Neural crest cell (in vitro differentiated cells): ENCODE measurements around the gene NTRK2. TPM values are rescaled to one million over a fixed set of nuclear protein-coding genes. Genes with fewer than 3 reads are reported as not detected.

Experiments
- DNase-seq: peaks from one replicate; pipeline ENCODE4 v3.0.0; 2021; ENCODE audit warnings: low read depth, mixed read lengths, low spot score
- H3K27ac Mint-ChIP-seq: one replicate; pipeline ENCODE4 v1.8.0; 2021; ENCODE audit warnings: mild to moderate bottlenecking, mixed read lengths; ENCODE audit not compliant: unreplicated experiment
- H3K27me3 Mint-ChIP-seq: 2 replicates; pipeline ENCODE4 v1.8.0; 2021; ENCODE audit warnings: low read depth, mild to moderate bottlenecking, mixed read lengths
- H3K36me3 Mint-ChIP-seq: 2 replicates; pipeline ENCODE4 v1.8.0; 2021; ENCODE audit warnings: low read depth, mild to moderate bottlenecking, mixed read lengths
- H3K4me1 Mint-ChIP-seq: 2 replicates; pipeline ENCODE4 v1.8.0; 2021; ENCODE audit warnings: mixed read lengths
- H3K4me3 Mint-ChIP-seq: one replicate; pipeline ENCODE4 v1.8.0; 2021; ENCODE audit warnings: mild to moderate bottlenecking, mixed read lengths
- H3K9me3 Mint-ChIP-seq: 2 replicates; pipeline ENCODE4 v1.8.0; 2021; ENCODE audit warnings: mixed read lengths
- total RNA-seq: library from RNA; stranded (reverse); gene quantifications from 2 replicates; pipeline ENCODE4 v1.2.1, GENCODE V29; 2021
- TF ChIP-seq, protein P1 (sequence below): fragments of 200-600 bp; sonication (generic); conservative IDR thresholded peaks from 2 replicates; pipeline ENCODE4 v1.5.0; 2021; ENCODE audit warnings: antibody characterized with exemption, mild to moderate bottlenecking

The NTRK2 gene
- total RNA-seq, 1 donor from 2014 or later = 20.6 TPM

DNA sequence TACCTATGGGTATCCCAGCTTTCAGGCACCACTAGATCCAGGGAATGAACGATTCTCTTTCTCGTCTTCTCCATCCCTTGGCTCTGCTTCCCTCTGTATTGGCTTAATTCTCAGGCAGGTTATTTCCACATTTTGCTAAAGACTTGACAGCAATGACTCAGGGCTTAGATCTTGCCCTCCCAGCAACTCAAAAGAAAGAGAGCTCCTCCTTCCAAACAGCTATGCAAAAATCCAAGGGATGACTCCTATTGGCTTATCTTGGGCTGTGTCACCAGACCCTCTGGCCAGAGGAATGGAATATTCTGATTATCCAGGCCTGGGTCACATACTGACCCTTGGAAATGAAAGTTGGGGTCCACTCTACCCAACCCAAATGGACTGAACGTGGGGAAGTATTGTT is 270.2 kb downstream of the NTRK2 start:
- H3K4me1 Mint-ChIP-seq = peaks cover 35% of the 10 kb centered on the region
- H3K9me3 Mint-ChIP-seq = peaks cover 2% of the 10 kb centered on the region
- no peak for DNase-seq
- no peaks in the 10 kb centered on the region for H3K27me3 Mint-ChIP-seq
- H3K36me3 Mint-ChIP-seq = no peaks in the 10 kb centered on the region
- TF ChIP-seq, protein P1, sequence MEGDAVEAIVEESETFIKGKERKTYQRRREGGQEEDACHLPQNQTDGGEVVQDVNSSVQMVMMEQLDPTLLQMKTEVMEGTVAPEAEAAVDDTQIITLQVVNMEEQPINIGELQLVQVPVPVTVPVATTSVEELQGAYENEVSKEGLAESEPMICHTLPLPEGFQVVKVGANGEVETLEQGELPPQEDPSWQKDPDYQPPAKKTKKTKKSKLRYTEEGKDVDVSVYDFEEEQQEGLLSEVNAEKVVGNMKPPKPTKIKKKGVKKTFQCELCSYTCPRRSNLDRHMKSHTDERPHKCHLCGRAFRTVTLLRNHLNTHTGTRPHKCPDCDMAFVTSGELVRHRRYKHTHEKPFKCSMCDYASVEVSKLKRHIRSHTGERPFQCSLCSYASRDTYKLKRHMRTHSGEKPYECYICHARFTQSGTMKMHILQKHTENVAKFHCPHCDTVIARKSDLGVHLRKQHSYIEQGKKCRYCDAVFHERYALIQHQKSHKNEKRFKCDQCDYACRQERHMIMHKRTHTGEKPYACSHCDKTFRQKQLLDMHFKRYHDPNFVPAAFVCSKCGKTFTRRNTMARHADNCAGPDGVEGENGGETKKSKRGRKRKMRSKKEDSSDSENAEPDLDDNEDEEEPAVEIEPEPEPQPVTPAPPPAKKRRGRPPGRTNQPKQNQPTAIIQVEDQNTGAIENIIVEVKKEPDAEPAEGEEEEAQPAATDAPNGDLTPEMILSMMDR = no peak
- H3K27ac Mint-ChIP-seq = peak overlapping the region; percentile 63
- H3K4me3 Mint-ChIP-seq = no peak overlapping the region

DNA sequence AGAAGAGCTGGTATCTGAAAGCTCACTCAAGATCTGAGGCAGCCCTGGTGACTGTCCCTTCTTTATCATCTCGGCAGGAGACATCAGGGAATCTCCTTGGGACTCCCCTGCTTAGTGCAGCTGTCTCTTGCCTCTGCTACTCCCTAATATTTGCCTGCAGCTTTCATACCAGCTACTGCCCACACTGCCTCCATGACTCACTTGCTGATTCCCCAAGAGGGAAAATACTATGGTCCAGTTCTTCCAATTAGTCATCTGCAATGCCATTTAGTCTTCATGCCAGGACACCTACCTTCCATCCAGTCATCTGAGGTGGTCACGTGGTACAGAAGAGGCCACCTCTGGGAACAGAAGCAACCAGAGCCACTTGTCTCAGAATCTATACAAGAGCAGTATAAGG is 270.8 kb downstream of the NTRK2 start:
- peaks cover 2% of the 10 kb centered on the region for H3K9me3 Mint-ChIP-seq
- peaks cover 36% of the 10 kb centered on the region for H3K4me1 Mint-ChIP-seq
- H3K27me3 Mint-ChIP-seq = no peaks in the 10 kb centered on the region
- H3K4me3 Mint-ChIP-seq = no peak overlapping the region
- H3K27ac Mint-ChIP-seq = no peak overlapping the region
- H3K36me3 Mint-ChIP-seq = peaks cover 2% of the 10 kb centered on the region
- DNase-seq = no peak
- TF ChIP-seq, protein P1 = no peak

DNA sequence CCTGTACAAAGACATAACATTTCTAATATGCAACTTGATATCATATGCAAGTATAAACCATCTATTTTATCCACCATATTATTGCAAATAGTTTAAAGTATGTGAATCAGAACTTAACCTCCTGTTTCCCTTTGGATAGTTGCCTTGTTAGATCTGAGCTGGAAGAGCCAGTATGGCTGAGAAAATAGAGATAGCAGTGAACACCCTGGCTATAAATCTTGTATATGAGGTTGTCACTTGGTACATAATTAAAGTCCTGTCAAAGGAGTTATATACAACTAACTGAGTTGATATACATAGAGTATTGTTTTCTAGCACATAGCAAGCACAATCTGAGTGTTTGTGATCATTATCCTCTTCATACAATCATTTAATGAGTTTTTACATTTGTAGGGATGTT is 272.3 kb downstream of the NTRK2 start:
- TF ChIP-seq, protein P1 = no peak
- H3K9me3 Mint-ChIP-seq = peaks cover 2% of the 10 kb centered on the region
- H3K27me3 Mint-ChIP-seq = no peaks in the 10 kb centered on the region
- peaks cover 32% of the 10 kb centered on the region for H3K4me1 Mint-ChIP-seq
- H3K27ac Mint-ChIP-seq = no peak overlapping the region
- no peak overlapping the region for H3K4me3 Mint-ChIP-seq
- DNase-seq = no peak
- H3K36me3 Mint-ChIP-seq = peaks cover 2% of the 10 kb centered on the region

DNA sequence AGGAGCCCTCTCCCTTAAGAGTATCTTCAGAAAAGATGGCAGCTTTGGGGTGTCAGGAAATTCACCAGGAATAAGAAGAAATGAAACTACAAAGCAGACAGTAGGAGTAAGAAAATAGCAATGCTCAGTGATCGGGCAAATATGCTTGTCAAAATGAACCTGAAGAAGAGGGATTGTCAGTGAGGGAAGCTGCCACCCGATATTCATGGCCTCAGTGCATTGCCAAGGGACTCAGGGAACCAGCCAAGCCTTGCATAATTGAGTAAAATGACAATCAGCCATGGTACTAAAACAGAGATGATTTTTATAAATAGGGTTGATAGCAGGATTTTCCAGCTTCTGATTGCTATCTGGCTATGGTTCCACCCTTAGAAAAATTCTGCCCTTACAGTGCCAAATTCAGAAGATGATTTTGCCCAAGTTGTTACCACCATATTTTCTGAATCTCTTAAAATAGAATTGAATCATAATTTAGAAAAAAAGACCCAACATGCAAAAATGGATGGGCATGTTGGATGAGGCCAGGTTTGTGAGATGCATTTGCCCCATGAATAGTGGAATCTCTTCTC is 274.0 kb downstream of the NTRK2 start:
- TF ChIP-seq, protein P1 = no peak
- H3K4me1 Mint-ChIP-seq = peaks cover 19% of the 10 kb centered on the region
- no peak for DNase-seq
- H3K4me3 Mint-ChIP-seq = no peak overlapping the region
- H3K36me3 Mint-ChIP-seq = peaks cover 2% of the 10 kb centered on the region
- H3K27ac Mint-ChIP-seq = no peak overlapping the region
- H3K9me3 Mint-ChIP-seq = peaks cover 2% of the 10 kb centered on the region
- H3K27me3 Mint-ChIP-seq = no peaks in the 10 kb centered on the region

DNA sequence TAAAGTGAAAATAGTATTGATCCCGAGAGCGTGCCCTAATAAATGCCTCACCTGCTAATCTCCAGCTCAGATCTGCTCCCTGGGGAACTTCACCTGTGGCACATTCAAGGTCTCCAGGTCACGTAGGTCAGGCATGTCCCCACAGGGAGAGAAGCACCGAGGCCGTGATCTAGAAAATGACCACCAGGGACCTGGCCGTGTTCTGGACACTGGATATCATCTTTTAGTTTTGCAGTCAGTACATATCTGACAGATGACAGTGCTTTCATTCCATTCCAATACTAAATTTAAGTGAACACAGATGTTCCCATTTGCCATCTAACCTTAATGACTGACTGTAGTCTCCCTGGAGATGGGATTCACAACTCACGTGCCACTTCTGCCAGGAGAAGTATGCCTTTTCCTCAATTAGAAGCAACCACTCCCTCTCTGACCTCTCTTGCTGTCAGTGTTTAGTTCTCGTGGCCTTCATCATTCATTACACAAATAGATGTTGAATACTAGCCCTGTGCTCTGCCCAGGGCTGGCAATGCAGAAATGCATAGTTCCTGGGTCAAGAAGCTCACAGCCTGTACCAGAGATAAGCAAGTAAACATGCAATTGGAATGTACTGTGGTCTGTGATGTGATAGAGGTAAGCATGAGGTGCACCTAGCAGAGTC is 276.5 kb downstream of the NTRK2 start:
- Mint-ChIP-seq H3K9me3 (peaks cover 2% of the 10 kb centered on the region), H3K4me3 (no peak overlapping the region), H3K4me1 (peaks cover 26% of the 10 kb centered on the region), H3K27ac (peak overlapping the region; percentile 45), H3K27me3 (no peaks in the 10 kb centered on the region), H3K36me3 (peaks cover 7% of the 10 kb centered on the region)
- DNase-seq = no peak
- TF ChIP-seq, protein P1 = no peak
